ENCODE data around the gene PTCSC3. TPM values are rescaled to one million over a fixed set of nuclear protein-coding genes. Genes with fewer than 3 reads are reported as not detected.

Gene PTCSC3
- total RNA-seq, 2 donors from 2014 or later = not detected

DNA sequence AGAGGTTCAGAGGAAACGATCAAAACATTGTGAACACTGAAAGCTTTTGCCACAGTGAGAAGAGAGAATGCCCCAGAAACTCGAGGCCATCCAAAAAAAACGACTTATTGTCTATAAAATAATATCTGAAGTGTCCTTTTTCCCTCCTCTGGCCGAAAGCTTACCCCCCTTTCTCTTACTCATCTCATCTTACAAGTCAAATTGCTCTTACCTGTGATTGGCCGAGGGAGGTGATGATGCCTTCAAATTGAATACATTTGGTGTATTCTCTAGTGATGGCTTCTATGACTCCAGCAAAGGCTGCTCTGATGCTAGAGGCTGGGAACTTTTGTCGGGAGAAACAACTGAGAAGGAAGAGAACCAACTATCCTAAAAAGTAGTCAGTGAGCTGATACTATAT lies 90.7 kb downstream of the PTCSC3 start:
- no peak overlapping the region for H3K27ac ChIP-seq
- intact Hi-C loops (cut with DNase I) = no loop called here
- ATAC-seq (no peak), DNase-seq (no peak)
- no peak for TF ChIP-seq POLR2A (IDR thresholded peaks at IDR 0.05)
- TF ChIP-seq CTCF (IDR thresholded peaks at IDR 0.05) = no peak
- H3K4me1 ChIP-seq = peaks cover 4% of the 10 kb centered on the region
- no peaks in the 10 kb centered on the region for H3K27me3 ChIP-seq
- H3K4me3 ChIP-seq = no peak overlapping the region
- WGBS, 2 donors = 45 to 46% methylated on average over 6 of the region's 6 CpGs
- H3K36me3 ChIP-seq (replicated peaks in 1 of 2; ENCODE audit: insufficient read depth in 1 of 2, low read depth in 2 of 2) = no peaks in the 10 kb centered on the region
- no peaks in the 10 kb centered on the region for H3K9me3 ChIP-seq

Other genes with a start within 250 kb of the PTCSC3 start
- gene MBIP, start 143.9 kb upstream of the PTCSC3 start, total RNA-seq = 1 to 10 TPM; 5.6 to 9.9 TPM

Measured in body of pancreas (tissue), 4 donors.